Measurements from ENCODE around the gene MASP2.
"Not testable (repeated sequence)": the region's sequence is repeated elsewhere in the genome, so short reads cannot be mapped to it uniquely, and the experiment has no call there.

Gene MASP2

DNA sequence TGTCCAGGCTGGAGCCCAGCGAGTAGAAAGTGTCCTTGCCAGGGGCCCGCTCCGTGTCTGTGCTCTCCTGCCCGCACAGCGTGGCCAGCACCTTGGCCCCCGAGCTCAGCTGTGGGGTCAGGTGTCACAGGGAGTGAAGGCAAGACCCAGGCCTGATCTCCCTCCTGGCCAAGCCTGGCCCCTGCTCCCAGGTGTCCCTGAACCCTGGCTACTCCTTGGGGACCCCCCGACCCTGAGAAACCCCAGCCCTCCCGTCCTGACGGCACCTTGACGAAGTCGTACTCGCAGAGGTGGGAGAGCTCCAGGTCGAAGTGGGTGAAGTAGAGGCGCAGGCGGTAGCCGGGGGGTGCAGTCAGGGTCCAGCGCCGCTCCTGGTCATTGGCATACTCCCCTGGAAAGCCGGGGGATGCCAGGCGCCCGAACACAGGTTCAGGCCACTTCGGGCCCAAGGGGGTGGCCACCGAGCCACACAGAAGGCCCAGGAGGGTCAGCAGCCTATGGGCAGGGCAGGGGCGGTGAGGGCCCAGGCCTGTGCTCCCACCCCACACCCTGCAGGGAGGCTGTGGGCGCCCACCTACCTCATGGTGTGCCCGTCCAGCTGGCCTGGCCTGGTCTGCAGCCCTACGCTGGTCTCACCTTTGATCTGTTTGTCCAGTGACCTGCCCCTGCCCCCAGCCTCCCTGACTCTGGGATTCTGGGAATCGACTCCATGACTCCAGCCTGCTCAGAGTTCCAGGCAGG lies at the start of gene MASP2:
TSS of gene MASP2 (minus strand) at position 615 of the 741 bp plus-strand sequence. CDS start at position 583, 32 bp downstream.
- in situ Hi-C loops (cut with MboI; ENCODE audit: low sequenced_read_pairs) = no loop called here

- in situ Hi-C loops (cut with MboI; ENCODE audit: low sequenced_read_pairs) = not testable (repeated sequence)
Measured at GRCh38 chr1:11083784-11084183, 36.7 kb upstream of the MASP2 start.

DNA sequence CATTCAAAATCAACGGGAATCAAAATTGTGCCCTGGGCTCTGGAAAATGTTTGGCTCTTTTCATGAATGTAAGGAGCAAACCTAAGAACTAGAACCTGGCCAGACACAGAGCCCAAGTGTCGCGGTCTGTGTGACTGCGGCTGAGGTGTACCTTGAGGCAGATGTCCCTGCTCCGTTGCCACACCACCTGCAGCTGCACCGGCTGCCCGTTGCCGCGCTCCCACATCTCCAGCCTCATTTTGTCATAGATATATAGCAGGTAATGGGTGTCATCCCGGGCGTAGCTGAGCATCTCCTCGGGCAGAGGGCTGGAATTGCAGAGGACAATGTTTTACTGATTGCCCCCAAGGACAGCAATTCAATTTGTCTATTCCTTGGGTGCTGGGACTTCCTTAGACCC lies 33.9 kb upstream of the MASP2 start:
- in situ Hi-C loops (cut with MboI; ENCODE audit: low sequenced_read_pairs) = no loop called here

DNA sequence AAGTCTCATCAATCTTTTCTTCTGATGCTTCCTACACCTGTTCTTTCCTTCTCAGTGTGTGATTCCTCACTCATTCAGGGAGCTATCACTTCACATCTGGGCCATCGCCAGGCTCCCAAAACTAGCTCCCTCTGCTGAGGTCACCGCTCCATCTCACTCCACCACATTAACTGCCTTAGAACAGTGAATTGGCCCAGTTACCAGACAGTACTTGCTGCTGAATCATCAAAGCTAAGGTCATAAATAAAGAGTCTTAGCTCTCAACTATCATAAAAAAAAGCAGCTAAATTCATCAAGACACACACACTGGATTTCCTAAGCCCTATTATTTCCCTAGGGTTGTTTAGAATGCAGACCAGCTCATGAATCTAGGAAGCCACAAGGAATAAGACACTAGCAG lies 31.6 kb upstream of the MASP2 start:
- in situ Hi-C loops (cut with MboI; ENCODE audit: low sequenced_read_pairs) = no loop called here

- in situ Hi-C loops (cut with MboI; ENCODE audit: low sequenced_read_pairs) = not testable (repeated sequence)
Measured at GRCh38 chr1:11073398-11073797, 26.4 kb upstream of the MASP2 start.

DNA sequence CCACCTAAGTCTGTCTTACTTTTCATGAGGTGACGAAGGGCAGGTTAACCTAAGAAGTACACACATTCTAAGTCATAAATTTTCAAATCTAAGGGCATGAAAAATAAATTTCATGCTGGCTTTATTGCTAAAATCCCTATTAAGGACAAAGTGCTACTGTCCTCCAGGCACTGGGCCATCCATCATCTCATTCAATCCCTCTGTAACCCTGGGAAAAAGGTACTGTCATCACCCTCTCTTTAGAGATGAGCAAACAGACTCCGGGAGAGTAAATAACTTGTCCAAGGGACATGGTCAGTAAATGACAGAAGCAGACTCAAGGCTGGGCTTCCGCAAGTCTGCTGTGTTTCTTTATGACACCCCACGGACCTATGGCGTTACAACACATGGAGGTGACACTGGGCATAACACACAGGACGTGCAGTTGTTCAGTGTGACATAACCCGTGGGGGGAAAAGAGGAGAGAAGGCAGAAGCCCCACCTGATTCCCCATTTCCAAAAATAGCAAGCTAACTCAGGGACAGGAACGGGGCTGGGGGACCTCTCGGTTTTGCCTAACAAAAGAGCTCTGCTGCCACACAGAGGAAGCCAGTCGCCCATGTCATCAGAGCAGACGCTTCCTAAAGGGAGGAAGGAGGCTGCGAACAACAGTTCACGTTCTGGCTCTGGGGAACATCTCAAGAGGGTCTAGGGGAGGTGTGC lies 25.3 kb upstream of the MASP2 start:
- in situ Hi-C loops (cut with MboI; ENCODE audit: low sequenced_read_pairs) = no loop called here

DNA sequence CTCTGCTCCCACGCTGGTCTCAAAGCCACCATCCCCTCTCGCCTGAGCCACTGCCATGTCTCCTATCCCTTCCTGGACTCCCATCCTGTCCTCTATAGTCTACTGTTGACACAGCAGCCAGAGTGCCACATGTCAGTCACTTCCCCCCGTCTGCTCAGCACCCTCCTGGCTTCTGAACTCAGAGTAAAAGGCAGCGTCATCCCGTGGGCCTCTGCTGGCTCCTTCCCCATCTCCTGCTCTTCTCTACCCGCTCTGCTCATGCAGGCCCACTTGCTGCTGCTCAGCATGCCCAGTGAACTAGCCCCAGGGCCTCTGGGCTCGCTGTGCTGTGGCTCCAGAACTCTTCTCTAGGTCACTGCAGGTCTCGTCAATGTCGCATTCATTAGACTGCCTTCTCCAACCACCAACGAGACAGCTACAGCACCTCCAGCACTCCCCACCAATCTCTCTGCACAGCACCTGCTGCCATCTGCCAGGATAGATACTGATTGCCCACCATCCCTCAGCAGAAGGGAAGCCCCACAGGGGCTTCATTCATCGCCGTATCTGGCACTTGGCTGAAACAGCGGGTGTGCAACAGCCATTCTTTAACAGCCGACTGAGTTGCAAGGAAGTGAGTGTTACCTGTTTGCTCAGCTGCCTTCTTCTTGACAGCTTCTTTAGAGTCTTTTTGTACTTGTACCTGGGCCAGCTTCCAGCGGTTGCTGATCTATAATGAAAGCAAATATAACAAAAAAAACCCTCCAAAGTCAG lies 24.6 kb upstream of the MASP2 start:
- in situ Hi-C loops (cut with MboI; ENCODE audit: low sequenced_read_pairs) = no loop called here

DNA sequence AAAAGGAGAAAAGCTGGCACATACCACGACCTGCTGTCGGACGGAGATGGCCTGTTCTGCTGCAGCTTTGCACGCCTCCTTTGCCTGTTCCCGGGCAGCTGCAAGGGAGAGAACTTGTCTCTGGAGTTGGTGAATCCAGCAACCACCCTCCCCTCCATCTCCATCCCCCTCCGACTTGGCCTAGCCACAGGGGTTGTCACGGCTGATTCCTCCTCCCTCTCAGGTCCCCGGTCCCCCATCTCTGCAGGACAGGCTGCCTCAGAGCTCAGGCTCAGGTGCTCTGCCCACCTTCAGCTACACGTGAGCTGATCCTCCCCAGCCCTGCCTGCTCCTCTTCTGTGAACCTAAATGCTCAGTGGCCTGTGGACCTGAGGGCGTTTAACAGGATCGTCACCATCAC lies 23.8 kb upstream of the MASP2 start:
- in situ Hi-C loops (cut with MboI; ENCODE audit: low sequenced_read_pairs) = no loop called here

DNA sequence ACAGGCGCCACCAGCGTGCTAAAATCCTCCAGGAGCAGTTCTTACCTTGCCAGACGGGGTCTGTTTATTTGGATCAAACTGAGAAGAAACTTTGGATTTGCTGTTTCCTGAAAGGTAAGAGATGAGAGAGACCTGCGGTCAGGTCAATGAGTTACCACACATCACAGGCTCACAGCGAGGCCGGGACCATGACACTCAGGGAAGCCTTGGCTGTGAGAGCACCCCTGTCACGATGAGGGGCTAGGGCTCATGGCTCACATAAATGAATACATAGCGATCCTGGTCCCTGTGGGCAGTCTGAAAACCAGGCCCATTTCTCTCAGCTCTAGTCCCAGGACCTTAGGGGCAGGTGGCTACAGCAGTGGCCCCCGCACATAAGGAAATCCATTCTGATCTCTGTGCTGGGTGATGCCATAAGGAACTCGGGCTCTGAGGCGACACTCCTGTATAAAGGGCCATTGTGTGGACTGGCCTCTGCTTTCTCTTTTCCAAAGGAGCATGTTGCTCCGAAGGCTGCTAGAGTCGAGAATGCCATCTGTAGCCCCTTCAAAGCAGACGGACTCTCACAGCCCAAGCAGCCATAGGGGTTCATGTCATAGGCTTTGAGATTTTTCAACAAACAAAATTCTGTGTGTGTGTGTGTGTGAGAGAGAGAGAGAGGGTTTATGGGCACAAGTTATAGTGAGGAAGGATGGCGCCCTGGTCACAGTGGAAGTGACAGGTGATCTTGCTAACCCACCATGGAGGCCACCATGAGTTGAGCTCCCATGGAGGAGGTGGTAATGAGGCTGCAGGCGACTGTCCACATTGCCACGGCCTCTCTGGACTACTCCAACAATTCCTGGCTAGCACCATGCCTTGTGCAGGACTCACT lies 21.8 kb upstream of the MASP2 start:
- in situ Hi-C loops (cut with MboI; ENCODE audit: low sequenced_read_pairs) = no loop called here

GRCh38 chr1:11067716-11068599 lies 20.9 kb upstream of the MASP2 start:
- in situ Hi-C loops (cut with MboI; ENCODE audit: low sequenced_read_pairs) = no loop called here

- in situ Hi-C loops (cut with MboI; ENCODE audit: low sequenced_read_pairs) = no loop called here
Measured at GRCh38 chr1:11065796-11066195, 18.8 kb upstream of the MASP2 start.

DNA sequence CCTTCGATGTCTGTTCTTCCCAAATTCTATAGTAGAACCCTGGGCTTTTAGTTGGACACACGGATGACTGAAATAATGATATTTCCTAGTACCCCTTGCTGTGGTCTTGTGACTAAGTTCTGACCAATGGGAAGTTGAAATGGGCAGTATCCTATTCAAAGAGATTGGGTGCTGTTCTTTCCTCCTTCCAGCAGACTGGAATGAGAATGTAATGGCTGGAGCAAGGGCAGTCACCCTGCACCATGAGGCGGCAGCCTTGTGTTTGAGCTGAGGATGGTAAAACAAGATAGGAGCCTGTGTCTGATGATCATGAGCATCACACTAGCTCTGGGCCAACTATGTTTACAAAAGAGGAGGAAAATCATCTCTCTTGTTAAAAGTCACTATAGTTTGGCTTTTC lies 17.9 kb upstream of the MASP2 start:
- in situ Hi-C loops (cut with MboI; ENCODE audit: low sequenced_read_pairs) = no loop called here

DNA sequence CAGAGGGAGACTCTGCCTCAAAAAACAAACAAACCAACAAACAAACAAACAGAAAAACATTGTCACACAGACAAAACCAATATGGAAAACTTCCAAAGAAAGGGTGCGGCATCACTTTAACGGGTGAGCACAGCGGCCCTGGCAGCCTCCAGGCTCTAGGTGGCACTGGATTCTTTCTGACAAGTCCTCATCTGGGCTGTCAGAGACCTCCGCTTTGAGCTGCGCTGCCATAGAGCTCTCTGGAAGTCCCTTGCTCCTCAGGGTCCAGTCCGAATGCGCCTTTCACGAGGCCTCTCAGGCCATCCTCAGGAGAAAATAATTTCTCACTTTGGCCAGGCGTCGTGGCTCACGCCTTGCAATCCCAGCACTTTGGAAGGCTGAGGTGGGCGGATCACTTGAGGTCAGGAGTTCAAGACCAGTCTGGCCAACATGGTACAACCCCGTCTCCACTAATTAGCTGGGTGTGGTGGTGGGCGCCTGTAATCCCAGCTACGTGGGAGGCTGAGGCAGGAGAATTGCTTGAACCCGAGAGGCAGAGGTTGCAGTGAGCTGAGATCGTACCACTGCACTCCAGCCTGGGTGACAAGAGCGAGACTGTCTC lies 17.0 kb upstream of the MASP2 start:
- in situ Hi-C loops (cut with MboI; ENCODE audit: low sequenced_read_pairs) = not testable (repeated sequence)

- in situ Hi-C loops (cut with MboI; ENCODE audit: low sequenced_read_pairs) = no loop called here
Measured at GRCh38 chr1:11062965-11063401, 15.9 kb upstream of the MASP2 start.

DNA sequence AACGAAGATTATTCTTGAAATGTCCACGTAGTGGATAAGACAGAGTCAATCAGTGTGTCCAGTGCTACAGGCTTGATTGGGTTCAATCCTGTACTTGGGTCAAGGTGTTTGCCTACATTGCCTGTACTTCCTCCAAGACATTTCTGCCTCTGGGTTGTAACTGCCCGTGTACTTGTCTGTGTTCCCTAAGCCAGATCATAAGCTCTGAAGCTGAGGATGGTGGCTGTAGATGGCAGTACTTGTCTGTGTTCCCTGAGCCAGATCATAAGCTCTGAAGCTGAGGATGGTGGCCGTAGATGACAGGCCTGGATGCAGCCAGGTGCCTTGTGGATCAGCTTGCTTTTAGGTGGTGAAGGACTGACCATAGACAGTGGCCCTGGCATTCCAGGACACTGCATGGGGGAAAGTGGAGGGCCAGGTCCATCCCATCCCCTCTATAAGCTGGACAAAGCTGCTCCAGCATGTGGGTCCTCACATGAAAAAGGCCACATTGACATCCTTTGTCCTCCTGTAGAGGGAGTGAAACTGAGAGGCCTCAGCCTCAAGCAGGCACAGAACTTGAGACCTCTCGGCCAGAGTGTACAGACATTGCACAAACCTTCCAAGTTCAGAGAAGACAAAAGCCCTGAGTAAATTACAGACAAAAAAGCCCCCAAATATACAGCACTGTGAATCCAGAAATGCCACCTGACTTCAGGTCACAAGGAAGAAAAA lies 14.8 kb upstream of the MASP2 start:
- in situ Hi-C loops (cut with MboI; ENCODE audit: low sequenced_read_pairs) = no loop called here

GRCh38 chr1:11059968-11060830 lies 13.2 kb upstream of the MASP2 start, which contains the start of gene SRM:
Gene SRM, minus strand, starts transcription at chr1:11060018. Its CDS starts 75 bp downstream, at chr1:11059943.
- in situ Hi-C loops (cut with MboI; ENCODE audit: low sequenced_read_pairs) = no loop called here

DNA sequence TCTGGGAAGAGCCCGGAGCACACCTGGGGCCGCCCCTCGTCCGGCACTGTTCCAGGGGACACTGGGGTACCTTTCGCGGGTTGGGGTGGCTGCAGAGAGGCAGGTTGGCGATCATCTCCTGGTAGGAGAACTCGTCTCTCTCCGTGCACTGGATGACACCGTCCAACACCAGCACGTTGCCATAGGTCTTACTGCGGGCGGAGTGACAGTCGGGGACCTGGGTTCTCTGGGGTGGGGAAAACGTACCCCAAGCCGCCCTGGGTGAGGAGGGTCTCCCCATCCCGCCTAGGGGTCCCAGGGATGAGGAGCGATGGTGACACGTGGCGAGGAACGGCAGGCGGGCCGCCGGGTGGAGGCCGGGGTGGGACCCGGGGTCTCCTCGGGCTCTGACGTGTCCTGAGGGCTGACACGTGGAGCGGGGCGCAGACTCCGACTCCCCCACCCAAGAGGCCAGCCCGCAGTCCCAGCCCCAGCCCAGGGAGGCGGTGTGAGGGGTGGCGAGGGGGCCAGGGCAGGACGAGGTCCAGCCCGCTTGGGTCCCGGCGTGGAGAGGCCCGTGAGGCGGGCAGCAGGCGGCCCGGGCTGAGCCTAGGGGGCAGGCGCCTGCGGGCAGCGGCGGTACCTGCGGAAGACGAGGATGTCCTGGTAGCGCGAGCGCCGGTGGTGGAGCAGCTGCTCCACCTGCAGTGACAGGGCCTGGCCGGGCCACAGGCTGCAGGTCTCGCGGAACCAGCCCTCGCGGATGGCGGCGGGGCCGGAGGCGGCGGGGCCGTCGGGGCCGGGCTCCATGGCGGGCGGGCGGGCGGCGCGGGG lies 12.3 kb upstream of the MASP2 start:
- in situ Hi-C loops (cut with MboI; ENCODE audit: low sequenced_read_pairs) = no loop called here

All from hTERT RPE-1 (cell line).